G401 (cell line): ENCODE data around the gene WDCP. TPM values are rescaled to one million over a fixed set of nuclear protein-coding genes. Genes with fewer than 3 reads are reported as not detected.
"Not testable (repeated sequence)": the region's sequence is repeated elsewhere in the genome, so short reads cannot be mapped to it uniquely, and the experiment has no call there.

Experiments
- DNase-seq: peaks from one replicate; pipeline ENCODE4 v3.0.0-alpha.2; 2015; ENCODE audit warnings: low spot score
- in situ Hi-C: cut with HindIII; loops from 2 replicates; pipeline ENCODE4 v1.10.0; 2016; ENCODE audit warnings: low sequenced_read_pairs, mixed read lengths
- total RNA-seq: library from RNA; depleted of rRNA; stranded (reverse); fragments of >200 nt; shearing (Covaris generic); gene quantifications from 2 replicates; pipeline ENCODE4 v1.2.3, GENCODE V29; 2014; rRNA removed

The WDCP gene, protein sequence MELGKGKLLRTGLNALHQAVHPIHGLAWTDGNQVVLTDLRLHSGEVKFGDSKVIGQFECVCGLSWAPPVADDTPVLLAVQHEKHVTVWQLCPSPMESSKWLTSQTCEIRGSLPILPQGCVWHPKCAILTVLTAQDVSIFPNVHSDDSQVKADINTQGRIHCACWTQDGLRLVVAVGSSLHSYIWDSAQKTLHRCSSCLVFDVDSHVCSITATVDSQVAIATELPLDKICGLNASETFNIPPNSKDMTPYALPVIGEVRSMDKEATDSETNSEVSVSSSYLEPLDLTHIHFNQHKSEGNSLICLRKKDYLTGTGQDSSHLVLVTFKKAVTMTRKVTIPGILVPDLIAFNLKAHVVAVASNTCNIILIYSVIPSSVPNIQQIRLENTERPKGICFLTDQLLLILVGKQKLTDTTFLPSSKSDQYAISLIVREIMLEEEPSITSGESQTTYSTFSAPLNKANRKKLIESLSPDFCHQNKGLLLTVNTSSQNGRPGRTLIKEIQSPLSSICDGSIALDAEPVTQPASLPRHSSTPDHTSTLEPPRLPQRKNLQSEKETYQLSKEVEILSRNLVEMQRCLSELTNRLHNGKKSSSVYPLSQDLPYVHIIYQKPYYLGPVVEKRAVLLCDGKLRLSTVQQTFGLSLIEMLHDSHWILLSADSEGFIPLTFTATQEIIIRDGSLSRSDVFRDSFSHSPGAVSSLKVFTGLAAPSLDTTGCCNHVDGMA
- 14.3 and 22.5 TPM in 2 replicates for total RNA-seq

DNA sequence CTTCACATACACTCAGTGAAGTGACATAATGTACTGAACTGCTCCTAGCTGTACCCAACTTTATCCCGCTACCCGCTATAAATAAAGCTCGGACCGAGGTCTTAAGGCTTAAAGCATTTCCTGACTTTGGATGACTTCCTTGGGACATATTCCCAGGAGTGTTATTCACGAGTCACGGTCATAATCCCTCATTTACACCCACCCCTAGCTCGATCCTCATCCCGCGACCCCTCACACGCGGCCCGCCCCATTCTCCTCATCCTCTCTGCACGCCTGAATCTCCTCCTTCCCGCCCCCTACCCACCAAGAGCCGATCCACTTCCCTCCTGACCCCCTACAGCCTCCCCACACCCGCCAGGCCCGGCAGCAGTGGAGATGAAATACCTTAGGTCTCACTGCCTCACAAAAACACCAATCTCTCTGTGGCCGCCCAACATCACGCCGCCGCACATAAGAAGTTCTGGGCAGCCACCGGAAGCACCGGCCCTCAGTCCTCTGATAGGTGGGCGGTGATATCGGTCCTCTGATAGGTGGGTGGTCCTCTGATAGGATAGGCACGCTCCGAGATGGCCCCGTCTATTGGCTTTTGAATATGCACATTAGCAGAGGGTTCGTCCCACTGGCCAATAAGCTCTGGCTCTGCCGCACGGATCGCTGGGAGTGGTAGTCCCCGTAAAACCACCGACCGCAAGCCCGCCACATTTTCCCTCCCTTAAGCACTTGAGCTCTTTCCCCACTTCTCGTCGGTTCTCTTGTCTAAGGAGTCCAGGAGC lies at the start of gene WDCP:
Gene WDCP (minus strand): TSS at position 462 of the 773 bp plus-strand sequence. CDS start 7,897 bp downstream, outside the sequence.
- in situ Hi-C loops = no loop called here

GRCh38 chr2:24095171-24095677 lies 48.0 kb upstream of the WDCP start:
- DNase-seq, in situ Hi-C loops: not testable (repeated sequence)

More for the DNA sequence above, at the start of gene WDCP:
- DNase-seq = peak; percentile 100

DNA sequence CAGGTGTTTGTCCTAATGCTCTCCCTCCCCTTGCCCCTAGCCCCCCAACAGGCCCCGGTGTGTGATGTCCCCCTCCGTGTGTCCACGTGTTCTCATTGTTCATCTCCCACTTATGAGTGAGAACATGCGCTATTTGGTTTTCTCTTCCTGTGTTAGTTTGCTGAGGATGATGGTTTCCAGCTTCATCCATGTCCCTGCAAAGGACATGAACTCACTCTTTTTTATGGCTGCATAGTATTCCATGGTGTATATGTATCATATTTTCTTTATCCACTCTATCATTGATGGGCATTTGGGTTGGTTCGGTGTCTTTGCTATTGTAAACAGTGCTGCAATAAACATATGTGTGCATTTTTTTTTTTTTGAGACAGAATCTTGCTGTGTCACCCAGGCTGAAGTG lies 46.1 kb upstream of the WDCP start:
- DNase-seq, in situ Hi-C loops: not testable (repeated sequence)

GRCh38 chr2:24088821-24089359 lies 41.7 kb upstream of the WDCP start:
- DNase-seq = no peak
- in situ Hi-C loops = no loop called here

- DNase-seq = no peak
- in situ Hi-C loops = no loop called here
Observed at GRCh38 chr2:24087032-24087431, 39.8 kb upstream of the WDCP start.

DNA sequence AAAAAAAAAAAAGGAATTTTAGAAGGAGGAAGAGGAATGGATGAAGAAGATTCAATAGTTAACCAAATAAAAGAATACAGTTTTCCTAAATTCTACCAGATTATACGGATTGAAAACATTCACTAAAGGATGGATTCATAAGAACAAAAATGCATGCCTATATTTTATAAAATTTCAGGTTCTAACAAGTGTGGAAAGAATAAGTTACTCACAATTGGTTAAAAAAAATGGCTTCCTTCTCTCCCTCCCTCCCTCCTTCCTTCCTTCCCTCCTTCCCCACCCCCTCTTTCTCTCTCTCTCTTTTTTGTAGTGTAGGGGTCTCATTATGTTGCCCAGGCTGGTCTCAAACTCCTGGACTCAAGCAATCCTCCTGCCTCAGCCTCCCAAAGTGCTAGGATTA lies 39.0 kb upstream of the WDCP start:
- DNase-seq = no peak
- in situ Hi-C loops = no loop called here

- in situ Hi-C loops = no loop called here
- DNase-seq = no peak
Observed at GRCh38 chr2:24085200-24085489, 38.0 kb upstream of the WDCP start.

DNA sequence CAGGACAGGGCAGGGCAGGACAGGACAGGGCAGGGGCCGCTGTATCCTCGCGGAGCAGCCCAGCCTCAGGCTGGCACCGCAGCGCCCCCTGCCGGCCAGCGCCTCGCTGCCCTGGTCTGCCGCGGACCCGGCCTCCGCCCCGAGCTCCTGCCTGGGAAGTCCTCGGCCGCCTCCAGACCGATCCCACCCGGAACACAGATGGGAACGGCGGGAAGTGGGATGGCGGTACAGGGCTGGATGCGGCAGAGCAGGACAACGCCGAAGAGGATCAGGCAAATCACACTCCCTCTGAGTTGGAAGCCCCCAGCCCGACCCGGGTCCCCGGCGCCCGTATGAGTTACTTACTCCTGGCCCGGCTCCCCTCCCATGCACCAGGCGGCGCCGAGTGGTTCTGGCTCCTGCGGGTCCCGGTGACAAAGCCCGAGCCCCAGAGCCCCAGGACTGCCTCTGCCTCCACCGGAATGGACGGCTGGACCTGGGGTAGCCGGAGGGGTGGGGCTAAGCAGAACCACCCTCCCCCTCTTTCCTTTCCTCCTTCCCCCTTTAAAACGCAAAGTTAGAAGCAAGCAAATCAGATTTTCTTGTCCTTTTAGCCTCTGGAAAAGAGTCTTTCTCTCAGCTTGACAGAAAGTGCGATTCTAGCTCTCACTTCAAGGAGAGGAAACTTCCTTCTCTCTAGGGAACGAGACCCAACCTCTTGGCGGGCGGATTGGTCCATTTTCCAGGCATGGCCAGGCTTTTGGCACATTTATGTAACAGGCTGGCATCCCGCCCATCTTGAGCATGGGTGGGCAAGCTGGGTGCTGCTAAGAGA lies 37.4 kb upstream of the WDCP start, which contains the start of gene TP53I3:
Gene TP53I3 (minus strand): TSS at position 449 of the 814 bp plus-strand sequence. CDS start 508 bp downstream, outside the sequence.
- DNase-seq = peak; percentile 77
- in situ Hi-C loops = no loop called here

GRCh38 chr2:24083567-24084385 lies 36.6 kb upstream of the WDCP start:
- DNase-seq = peak; percentile 56
- in situ Hi-C loops = no loop called here

GRCh38 chr2:24082787-24083566 lies 35.8 kb upstream of the WDCP start:
- in situ Hi-C loops = no loop called here
- no peak for DNase-seq

DNA sequence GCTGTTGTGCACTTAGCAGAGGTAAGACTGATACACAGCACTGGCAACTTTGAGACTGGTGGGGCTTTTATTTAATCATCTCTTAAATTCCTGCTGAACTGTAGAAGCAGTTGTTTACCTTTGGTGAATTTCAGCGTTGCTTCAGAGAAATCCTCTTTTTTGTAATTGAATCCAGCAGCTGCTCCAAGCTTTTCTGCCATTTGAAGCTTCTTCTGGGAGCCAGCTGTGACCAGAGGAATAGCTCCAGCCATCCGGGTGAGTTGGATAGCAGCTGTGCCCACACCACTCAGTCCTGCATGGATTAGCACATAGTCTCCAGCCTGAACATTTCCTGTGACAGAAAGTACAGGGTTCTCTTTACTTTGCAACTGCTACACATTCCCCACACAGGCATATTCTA lies 33.5 kb upstream of the WDCP start:
- DNase-seq = no peak
- in situ Hi-C loops = no loop called here

DNA sequence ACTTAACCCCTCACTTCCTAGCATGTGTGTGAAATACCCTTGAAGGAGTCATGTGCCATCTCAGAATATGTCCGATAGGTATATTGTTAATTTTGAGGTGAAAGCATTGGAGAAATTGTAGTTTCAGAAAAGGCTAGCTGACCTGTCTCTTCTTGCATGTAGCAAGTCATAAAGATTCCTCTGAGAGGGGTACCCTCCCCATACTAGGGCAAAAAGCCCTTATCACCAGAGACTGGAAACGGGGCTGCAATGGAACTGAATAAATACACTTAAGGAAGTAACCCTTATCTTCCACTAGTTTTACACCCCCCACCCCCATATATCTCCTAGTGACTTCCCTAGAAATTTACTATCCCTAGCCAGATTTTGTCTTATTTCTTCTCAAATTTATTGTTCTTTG lies 30.7 kb upstream of the WDCP start:
- DNase-seq = no peak

DNA sequence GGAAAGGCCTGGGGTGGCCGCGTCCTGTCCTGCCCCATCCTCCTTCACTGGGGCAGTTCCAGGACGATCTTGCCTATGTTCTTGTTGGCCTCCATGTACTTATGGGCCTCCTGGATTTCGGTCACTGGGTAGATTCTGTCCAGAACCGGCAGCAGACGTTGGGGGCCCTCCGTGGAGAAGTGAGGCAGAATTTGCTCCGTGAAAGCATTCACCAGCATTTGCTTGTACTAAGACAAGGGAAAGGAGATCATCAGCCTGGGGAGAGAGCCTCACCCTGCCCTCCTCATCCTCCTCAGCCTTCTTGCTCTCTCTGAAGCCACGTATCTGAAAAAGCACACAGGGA lies 30.3 kb upstream of the WDCP start:
- in situ Hi-C loops = no loop called here
- DNase-seq = no peak

More for the DNA sequence above, 30.7 kb upstream of the WDCP start:
- in situ Hi-C loops = no loop called here

DNA sequence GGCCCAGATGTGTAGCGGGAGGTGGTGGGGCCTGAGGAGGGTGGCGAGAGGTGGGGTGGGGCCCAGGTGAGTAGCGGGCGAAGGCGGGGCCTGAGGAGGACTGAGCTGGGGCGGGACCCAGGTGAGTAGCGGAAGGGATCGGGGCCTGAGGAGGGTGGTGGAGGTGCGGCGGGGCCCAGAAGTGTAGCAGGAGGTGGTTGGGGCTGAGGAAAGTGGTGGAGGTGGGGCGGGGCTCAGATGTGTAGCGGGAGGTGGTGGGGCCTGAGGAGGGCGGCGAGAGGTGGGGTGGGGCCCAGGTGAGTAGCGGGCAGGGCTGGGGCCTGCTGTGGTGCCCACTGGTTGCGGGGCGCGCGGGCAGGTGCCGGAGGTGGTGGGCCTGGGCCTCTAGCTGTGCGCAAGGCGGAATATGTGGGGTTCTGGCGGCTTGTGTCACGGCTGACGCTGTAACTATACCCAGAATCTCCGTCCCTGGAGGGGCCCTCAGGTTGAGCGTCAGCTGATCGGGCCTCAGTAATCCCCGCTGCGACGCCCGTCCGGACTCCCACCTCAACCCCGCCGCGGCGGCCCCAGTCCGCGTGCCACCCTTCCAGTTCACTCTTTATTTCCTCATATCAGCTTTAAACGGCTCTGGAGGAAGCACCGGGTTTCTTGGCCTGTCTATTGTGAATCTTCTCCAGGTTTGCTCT lies 29.8 kb upstream of the WDCP start:
- in situ Hi-C loops = no loop called here
- peak; percentile 37 for DNase-seq

GRCh38 chr2:24075915-24076848 lies 29.0 kb upstream of the WDCP start, which contains the start of gene SF3B6:
TSS of gene SF3B6 (minus strand) at chr2:24076326. CDS start at chr2:24076229, 97 bp downstream.
- DNase-seq = peak; percentile 99
- in situ Hi-C loops = no loop called here
